Colonic mucosa (tissue), 4 donors: ENCODE data around the gene LEFTY1. TPM values are rescaled to one million over a fixed set of nuclear protein-coding genes. Genes with fewer than 3 reads are reported as not detected.

ENCODE experiments used
- DNase-seq: peaks from one replicate; pipeline ENCODE4 v3.0.0-alpha.2; 2020
- H3K27ac ChIP-seq: fragments of 200-600 bp; one replicate; pipeline ENCODE4 v1.8.0; 2021
- H3K27me3 ChIP-seq: fragments of 200-600 bp; one replicate; pipeline ENCODE4 v1.8.0; 2021
- H3K36me3 ChIP-seq: fragments of 200-600 bp; one replicate; pipeline ENCODE4 v1.8.0; 2021
- H3K4me1 ChIP-seq: fragments of 200-600 bp; one replicate; pipeline ENCODE4 v1.8.0; 2021; ENCODE audit warnings: mild to moderate bottlenecking
- H3K4me3 ChIP-seq: fragments of 200-600 bp; one replicate; pipeline ENCODE4 v1.8.0; 2021
- H3K9ac ChIP-seq, 2 donors: one replicate each; pipeline ENCODE4 v1.7.0; 2013; ENCODE audit warnings: control low read depth in 2 of 2, low read depth in 2 of 2, low read length in 2 of 2
- H3K9me3 ChIP-seq: fragments of 200-600 bp; one replicate; pipeline ENCODE4 v1.8.0; 2021
- intact Hi-C: fragments of 100-400 bp; cut with DNase I; formaldehyde crosslinking; loops from one replicate; pipeline ENCODE4 v1.14.1; 2022
- total RNA-seq, 2 donors: library from RNA; stranded (reverse); fragmentation: NEBNext Ultra II Directional in 1 of 2; extraction: Animal tissue kit (Norgen Biotek cat#: 25700) in 1 of 2; gene quantifications; one replicate each; pipeline ENCODE4 v1.2.1, GENCODE V29; 2021
- TF ChIP-seq, protein P1 (sequence below): fragments of 200-600 bp; IDR thresholded peaks from one replicate; pipeline ENCODE4 v1.8.0; 2022; ENCODE audit warnings: antibody characterized with exemption, mild to moderate bottlenecking
- donor health status: healthy.
- donor health status: DM: no; HTN: no; CAD: no.
- donor health status: DM: no; HTN: no; CAD: no.

The LEFTY1 gene
- total RNA-seq, 2 donors from 2014 or later, result 201 to 211 TPM

DNA sequence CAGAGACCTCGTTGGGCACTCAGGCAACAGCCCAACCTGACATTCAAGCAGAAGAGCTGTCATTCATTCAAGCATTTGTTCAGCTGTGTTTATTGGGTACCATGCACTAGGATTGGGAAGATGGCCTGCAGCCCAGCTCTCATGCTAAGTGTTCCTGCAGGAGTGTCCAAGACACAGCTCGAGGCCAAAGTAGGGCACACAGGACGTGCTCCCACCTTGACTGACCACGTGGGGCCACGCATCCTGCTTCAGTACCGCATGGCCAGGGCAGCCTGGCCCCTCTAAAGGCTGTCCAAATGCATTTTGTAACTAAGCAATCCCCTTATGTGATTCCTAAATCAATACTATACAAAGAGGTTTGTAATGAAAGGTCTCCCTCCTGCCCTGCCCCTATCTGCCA, 25.4 kb upstream of the LEFTY1 start:
- Histone ChIP-seq H3K4me3 (no peak overlapping the region), H3K9me3 (no peaks in the 10 kb centered on the region), H3K27me3 (no peaks in the 10 kb centered on the region), H3K27ac (no peak overlapping the region), H3K9ac (no peak overlapping the region), H3K36me3 (no peaks in the 10 kb centered on the region), H3K4me1 (peaks cover 7% of the 10 kb centered on the region)
- TF ChIP-seq, protein P1, sequence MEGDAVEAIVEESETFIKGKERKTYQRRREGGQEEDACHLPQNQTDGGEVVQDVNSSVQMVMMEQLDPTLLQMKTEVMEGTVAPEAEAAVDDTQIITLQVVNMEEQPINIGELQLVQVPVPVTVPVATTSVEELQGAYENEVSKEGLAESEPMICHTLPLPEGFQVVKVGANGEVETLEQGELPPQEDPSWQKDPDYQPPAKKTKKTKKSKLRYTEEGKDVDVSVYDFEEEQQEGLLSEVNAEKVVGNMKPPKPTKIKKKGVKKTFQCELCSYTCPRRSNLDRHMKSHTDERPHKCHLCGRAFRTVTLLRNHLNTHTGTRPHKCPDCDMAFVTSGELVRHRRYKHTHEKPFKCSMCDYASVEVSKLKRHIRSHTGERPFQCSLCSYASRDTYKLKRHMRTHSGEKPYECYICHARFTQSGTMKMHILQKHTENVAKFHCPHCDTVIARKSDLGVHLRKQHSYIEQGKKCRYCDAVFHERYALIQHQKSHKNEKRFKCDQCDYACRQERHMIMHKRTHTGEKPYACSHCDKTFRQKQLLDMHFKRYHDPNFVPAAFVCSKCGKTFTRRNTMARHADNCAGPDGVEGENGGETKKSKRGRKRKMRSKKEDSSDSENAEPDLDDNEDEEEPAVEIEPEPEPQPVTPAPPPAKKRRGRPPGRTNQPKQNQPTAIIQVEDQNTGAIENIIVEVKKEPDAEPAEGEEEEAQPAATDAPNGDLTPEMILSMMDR, result no peak
- intact Hi-C loops, result loop anchor here (5.0 kb wide), 2 partner anchors 67 to 142 kb away; no protein-coding TSS in a partner anchor
- no peak for DNase-seq

DNA sequence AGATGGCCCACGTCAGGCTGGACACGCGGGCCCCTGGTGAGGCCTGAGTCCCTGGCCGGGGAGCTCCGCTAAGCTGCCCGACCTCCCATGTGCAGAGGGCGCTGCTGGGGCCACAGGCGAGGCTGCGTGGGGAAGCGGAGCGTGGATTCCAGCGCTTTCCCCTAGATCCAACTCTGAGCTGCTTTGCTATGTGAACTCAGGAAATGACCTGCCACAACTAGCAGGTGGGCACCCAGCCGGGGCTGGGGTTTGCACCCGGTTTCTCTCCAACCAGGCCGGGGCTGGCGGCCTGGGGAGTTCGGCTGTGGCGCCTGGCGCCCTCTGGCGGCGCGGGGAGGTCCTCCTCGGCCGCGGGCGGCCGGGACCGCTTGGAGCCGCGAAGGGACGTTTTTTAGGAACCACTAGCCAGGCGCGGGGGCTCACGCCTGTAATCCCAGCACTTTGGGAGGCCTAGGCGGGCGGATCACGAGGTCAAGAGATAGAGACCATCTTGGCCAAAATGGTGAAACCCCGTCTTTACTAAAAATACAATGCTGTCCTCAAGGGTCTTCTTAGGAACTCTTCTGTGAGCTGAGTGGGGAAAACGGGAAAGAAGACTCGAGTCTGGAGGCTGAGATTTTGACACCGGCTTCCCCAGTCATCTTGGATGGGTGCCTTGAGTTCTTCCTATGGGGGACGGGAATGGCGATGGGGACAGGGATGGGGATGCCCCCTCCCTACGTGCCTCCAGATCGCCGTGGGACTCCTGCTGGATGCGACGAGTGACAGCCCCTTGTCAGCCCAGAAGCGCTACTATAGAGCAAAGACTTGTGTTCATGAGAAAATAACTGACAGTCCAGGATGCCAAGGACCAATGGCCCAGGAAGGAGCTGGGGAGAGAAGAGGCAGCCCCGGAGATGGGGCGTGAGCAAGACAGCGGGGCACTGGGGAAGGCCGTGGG, 22.5 kb upstream of the LEFTY1 start:
- intact Hi-C loops, result loop anchor here (2.0 to 5.0 kb wide), 3 partner anchors 64 to 433 kb away; no protein-coding TSS in a partner anchor
- TF ChIP-seq, protein P1, result peak; percentile 97
- Histone ChIP-seq H3K9me3 (no peaks in the 10 kb centered on the region), H3K36me3 (no peaks in the 10 kb centered on the region), H3K4me3 (no peak overlapping the region), H3K9ac (peak overlapping the region; percentile 24 to 68), H3K27ac (no peak overlapping the region), H3K4me1 (peaks cover 7% of the 10 kb centered on the region), H3K27me3 (no peaks in the 10 kb centered on the region)
- peak; percentile 71 for DNase-seq

DNA sequence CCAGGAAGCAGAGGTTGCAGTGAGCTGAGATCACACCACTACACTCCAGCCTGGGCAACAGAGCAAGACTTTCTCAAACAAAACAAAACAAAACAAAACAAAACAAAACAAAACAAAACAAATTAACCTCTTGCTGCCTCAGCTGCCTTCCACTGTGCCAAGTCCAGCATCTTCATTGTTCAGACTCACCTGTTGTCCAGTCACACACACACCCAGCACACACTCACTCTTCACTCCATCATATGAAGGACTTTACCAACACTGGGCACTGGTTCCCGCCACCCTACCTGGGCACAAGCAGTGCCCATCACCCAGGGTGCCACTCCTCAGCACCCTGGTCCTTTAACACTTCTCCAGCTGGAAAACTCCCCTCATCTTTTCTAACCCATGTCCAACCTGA, 20.5 kb upstream of the LEFTY1 start:
- TF ChIP-seq, protein P1, result no peak
- no peak overlapping the region for H3K4me3 ChIP-seq
- no peak overlapping the region for H3K27ac ChIP-seq
- peaks cover 7% of the 10 kb centered on the region for H3K4me1 ChIP-seq
- no peak overlapping the region for H3K9ac ChIP-seq
- H3K36me3 ChIP-seq, result no peaks in the 10 kb centered on the region
- intact Hi-C loops, result no loop called here
- H3K27me3 ChIP-seq, result no peaks in the 10 kb centered on the region
- H3K9me3 ChIP-seq, result no peaks in the 10 kb centered on the region
- DNase-seq, result no peak

DNA sequence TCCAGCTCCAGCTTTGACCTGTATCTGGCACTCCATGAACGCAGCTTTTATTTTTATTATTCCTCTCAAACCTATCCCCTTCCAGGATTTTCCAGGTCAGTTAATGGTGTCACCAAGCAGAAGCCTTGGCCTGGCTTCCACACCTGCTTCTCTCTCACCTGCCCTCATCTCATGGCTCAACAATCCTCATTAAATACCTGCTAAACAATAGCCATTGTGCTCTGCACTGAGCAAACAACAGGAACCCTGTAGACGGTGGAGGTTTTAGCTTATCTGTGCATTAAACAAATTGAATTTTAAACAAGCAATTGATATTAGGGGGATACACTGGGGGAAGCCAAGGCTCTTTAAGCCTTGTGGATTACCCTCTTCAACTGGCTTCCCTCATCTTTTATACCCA, 19.8 kb upstream of the LEFTY1 start:
- H3K27ac ChIP-seq, result no peak overlapping the region
- DNase-seq, result no peak
- H3K27me3 ChIP-seq, result no peaks in the 10 kb centered on the region
- H3K4me1 ChIP-seq, result peaks cover 7% of the 10 kb centered on the region
- intact Hi-C loops, result no loop called here
- no peaks in the 10 kb centered on the region for H3K9me3 ChIP-seq
- no peak overlapping the region for H3K9ac ChIP-seq
- no peaks in the 10 kb centered on the region for H3K36me3 ChIP-seq
- TF ChIP-seq, protein P1, result no peak
- no peak overlapping the region for H3K4me3 ChIP-seq

DNA sequence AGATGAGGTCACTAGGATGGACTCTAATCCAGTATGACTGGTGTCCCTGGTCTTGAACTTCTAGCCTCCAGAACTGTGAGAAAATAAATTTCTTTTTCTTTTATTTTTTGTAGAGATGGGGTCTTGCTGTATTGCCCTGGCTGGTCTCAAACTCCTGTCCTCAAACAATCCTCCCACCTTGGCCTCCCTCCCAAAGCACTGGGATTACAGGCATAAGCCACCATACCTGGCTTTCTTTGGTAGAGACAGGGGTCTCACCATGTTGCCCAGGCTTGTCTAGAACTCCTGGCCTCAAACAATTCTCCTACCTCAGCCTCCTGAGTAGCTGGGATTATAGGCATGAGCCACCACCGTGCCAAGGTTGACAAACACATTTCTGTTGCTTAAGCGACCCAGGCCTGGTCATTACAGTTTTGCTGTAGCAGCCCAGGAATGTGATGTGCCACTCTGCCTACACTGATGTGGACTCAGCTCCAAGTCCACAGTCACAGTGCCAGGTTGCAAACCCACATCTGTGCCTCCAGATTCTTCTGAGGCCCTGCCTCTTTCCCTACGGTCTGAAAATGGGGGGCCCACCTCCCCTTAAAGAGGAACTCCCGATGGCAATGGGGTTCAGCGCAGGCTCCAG, 19.2 kb upstream of the LEFTY1 start:
- H3K9me3 ChIP-seq, result no peaks in the 10 kb centered on the region
- TF ChIP-seq, protein P1, result no peak
- H3K27ac ChIP-seq, result no peak overlapping the region
- H3K4me3 ChIP-seq, result no peak overlapping the region
- H3K36me3 ChIP-seq, result no peaks in the 10 kb centered on the region
- H3K4me1 ChIP-seq, result peaks cover 7% of the 10 kb centered on the region
- no peaks in the 10 kb centered on the region for H3K27me3 ChIP-seq
- no peak overlapping the region for H3K9ac ChIP-seq
- intact Hi-C loops, result no loop called here
- no peak for DNase-seq
